ENCODE results near the gene GRAMD4.

GRCh38 chr22:46602025-46602424 is 18.2 kb upstream of the GRAMD4 start:
- TF ChIP-seq CTCF (conservative IDR thresholded peaks at IDR 0.05 in 1 of 2, IDR thresholded peaks at IDR 0.05 in 1 of 2; ENCODE audit: extremely low read depth in 1 of 2, insufficient read depth in 1 of 2, low read depth in 1 of 2, low read length in 2 of 2) (no peak), EZH2 (IDR thresholded peaks at IDR 0.05; ENCODE audit: borderline replicate concordance, low read length) (no peak)

All from mammary epithelial cell (primary cell).